HG02970 (cell line): Measurements from ENCODE around the gene FLT1.

Source experiments
- ATAC-seq: cut with Tn5 transposase; IDR thresholded peaks from one replicate; pipeline ENCODE4 v1.9.1; 2021; ENCODE audit warnings: mild to moderate bottlenecking, moderate library complexity, moderate number of reproducible peaks; ENCODE audit not compliant: unreplicated experiment, low FRiP score

FLT1 gene

GRCh38 chr13:28401303-28402056 is 93.4 kb downstream of the FLT1 start:
- no peak for ATAC-seq

DNA sequence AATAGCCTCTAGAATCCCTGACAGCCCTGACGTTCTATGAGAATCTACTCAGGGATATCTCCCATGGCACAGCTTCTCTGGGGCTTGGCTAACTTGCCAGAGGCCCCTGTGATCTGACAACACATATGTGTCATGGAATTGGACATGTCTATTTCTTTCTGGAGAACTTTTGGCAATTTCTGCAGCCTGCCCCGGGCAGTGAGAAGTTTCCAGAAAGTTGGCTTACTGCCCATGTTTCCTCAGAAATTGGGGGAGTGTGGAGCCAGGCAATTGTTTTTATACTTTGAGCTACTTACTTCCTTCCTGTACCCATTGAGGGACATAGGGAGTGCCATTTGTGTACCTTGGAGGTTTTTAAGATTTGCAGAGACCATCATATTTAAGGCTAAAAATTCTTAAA is 98.9 kb downstream of the FLT1 start:
- ATAC-seq, result no peak

DNA sequence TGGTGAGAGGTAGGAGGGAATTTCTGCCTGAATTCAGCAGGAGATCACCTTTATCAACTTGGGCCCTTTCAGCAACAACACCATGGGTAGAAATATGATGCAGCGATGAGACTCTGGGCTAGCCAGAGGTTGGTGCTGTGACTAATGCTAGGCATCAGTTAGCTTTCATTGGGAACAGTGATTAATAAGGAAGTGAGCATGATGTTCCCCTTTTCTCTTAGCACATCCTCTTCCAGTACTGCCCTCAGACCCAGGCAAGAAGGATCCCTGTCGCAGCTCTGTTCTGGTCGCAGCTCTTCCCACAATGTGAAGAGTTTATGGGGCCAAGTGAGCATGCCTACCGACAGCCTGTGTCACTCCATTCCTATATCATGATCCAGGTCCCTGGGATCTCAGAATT is 100.5 kb downstream of the FLT1 start:
- no peak for ATAC-seq

GRCh38 chr13:28392896-28393505 is 101.9 kb downstream of the FLT1 start:
- no peak for ATAC-seq

DNA sequence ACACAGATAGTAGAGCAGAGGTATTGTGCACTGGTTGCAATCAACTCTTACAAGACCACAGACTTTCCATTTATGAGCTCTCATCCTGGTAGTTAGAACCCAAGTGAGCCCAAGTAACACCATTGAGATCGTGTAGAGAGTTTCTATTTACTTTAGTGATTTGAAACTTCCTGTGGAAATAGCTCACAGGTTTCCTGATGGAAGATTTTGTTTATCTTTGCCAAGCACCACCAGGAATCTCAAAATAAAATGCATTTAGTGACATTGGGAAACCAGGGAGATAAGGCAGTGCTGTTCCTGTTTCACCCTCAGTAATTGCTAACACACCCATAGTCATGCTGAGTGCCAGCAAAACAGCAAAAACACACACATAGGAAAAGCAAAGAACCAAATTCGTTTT is 102.5 kb downstream of the FLT1 start:
- ATAC-seq, result no peak

GRCh38 chr13:28387740-28388501 is 107.0 kb downstream of the FLT1 start:
- no peak for ATAC-seq

GRCh38 chr13:28385362-28385761 is 109.6 kb downstream of the FLT1 start:
- no peak for ATAC-seq

DNA sequence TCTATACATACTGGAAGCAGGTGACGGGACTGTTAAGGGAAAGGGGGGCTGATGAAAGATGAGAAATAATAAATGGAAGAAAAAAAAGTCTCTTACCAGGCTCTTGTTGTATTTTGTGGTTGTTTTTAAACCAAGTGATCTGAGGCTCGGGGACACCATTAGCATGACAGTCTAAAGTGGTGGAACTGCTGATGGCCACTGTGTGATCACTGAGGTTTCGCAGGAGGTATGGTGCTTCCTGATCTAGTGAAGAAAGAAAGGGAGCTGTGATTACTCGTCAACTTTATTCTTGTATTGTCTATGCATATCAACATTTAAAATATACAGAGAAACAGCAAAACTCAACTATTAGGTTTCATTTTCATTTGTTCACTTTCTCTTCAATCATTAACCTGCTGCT is 110.1 kb downstream of the FLT1 start:
- ATAC-seq, result no peak

DNA sequence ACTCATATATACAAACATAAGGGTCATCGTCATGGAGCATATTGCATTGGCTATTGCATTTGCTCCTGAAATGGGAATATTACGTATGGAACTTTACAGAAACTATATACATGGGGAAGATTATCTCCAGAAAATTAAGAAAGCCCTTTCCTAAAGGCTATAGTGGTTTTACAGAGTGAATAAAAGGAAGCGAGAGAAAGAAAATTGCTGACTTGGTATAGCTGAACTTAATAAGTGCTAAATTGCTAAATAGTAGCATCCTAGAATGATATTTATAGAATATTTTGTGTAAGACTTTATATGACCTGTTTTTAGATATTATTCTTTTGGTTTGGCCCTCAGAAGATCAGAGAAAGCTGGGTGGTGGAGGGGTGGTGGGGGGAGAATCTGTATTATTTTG is 114.6 kb downstream of the FLT1 start:
- ATAC-seq, result no peak

- no peak for ATAC-seq
These were observed 115.4 kb downstream of the FLT1 start for GRCh38 chr13:28379371-28380083.

GRCh38 chr13:28376604-28377003 is 118.3 kb downstream of the FLT1 start:
- no peak for ATAC-seq

GRCh38 chr13:28375250-28375930 is 119.5 kb downstream of the FLT1 start:
- ATAC-seq, result no peak

DNA sequence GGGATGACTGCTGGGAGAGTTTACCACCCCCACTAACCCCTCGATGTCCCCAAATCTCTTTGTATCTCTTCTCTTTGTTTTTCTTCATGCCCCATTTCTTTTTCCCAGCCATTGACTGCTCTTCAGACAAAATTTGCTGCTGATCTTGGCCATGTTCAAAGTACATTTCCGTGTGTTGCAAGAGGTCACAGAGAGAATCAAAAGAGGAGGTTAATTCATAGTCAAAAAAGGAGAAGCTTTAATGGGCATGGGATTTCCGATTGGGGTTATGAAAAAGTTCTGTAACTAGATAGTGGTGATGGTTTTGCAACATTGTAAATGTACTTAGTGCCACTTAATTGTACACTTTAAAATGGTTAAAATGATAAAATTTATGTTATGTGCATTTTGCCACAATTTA is 121.1 kb downstream of the FLT1 start:
- ATAC-seq, result no peak

GRCh38 chr13:28370448-28370847 is 124.5 kb downstream of the FLT1 start:
- ATAC-seq, result no peak

DNA sequence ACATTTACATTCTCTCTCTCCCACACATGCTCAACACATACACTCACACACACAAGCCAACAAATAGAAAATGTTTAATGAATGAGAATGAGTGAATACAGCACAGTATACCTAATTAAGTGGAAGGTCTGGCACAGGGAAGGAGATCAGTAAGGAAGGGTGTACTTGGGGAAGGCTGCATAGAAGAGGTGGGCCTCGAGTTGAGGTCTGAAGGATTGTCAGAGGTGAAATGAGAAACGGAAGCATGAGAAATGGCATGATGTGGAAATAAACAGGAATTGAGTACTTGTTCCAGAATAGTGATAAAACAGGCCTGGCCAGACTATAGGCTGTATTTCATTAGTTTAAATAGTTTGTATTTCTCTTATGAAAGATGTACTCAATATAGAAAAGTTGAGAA is 136.2 kb downstream of the FLT1 start:
- ATAC-seq, result no peak

- ATAC-seq, result no peak
These were observed 137.0 kb downstream of the FLT1 start for GRCh38 chr13:28357911-28358433.

DNA sequence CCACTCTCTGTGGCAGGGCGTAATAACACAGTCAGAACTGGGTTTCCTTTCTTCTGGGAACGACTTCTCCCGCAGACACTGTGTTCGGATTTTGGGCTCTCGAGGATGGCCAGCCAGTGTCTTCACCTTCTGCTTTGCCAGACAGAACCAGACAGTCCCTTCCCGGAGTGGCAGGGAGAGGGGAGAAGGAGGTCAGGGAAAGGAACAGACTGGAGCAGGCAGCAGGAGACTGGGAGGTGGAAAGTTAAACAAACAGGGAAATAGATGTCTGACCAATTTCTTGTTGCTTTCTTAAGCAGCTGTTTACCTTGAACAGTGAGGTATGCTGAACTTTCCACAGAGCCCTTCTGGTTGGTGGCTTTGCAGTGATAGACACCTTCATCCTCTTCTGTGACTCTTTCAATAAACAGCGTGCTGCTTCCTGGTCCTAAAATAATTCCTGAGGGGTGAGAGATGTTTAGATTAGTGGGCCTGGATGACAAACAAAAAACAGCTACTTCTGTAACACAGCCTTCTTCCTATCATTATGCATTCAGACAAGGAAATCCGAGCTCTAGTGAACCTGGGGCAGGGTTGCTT is 137.6 kb downstream of the FLT1 start:
- no peak for ATAC-seq

DNA sequence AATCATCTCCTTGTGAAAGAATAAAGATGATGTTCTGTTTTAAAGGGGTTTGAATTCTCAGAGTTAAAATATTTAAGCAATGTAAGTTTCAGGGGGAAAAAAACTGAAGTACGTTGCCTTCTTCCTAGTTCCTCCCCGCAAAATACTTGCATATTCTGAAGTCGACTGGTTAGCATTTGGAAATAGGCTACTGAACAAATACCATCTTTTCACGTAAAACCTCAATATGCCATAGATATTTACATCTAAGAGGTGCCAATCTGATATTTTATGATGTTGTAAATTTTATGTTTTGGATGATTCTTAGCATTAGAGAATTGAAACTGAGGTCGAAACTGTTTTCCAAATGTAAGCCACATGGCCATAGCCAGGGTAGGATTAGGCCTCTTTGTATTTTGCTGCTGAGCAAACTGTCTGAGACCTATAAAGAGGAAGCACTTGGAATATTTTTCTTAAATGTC is 138.3 kb downstream of the FLT1 start:
- ATAC-seq, result no peak

DNA sequence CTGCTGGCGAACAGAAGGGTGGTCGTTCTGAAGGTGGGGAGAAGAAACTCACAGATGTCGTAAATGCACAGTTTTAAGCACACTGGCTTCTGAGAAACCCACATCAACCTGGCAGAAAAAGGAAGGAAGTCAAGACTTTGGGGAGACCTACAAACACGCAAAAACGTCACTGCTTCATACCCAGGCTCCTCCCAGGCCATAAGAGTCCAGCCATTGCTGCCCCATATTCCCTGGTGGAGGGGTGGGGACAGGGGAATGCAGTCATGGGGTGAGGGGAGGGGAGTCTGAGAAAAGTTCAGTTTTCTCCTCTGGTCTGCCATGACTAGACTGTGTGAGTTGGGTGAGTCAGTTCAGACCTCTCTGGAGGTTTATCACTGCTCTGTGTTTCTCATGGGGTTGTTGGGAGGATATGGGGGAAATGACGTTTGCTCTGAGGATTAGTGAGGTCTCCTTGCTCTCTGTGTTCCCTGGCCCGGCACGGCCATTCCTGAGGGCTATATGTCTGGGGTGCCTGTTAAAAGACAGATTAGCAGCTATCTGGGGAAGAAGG is 139.0 kb downstream of the FLT1 start:
- no peak for ATAC-seq
